HepG2 (cell line): Measurements from ENCODE around the gene HCN4. TPM values are rescaled to one million over a fixed set of nuclear protein-coding genes. Genes with fewer than 3 reads are reported as not detected.
A peak's percentile ranks its signal among the peaks of the same experiment; 100 is the strongest.

Experiments
- FOXK1 ChIP-seq: sonication (generic); formaldehyde crosslinking; IDR thresholded peaks from 2 replicates; pipeline ENCODE4 v1.4.0; 2020; ENCODE audit warnings: low read depth, missing genetic modification reagents, borderline replicate concordance
- IRF2 ChIP-seq: IDR thresholded peaks from 2 replicates; pipeline ENCODE4 v1.6.1; 2018; ENCODE audit warnings: missing genetic modification reagents, missing compliant biosample characterization
- IRX3 ChIP-seq: sonication (generic); formaldehyde crosslinking; IDR thresholded peaks from 2 replicates; pipeline ENCODE4 v1.8.1; 2023; ENCODE audit warnings: mild to moderate bottlenecking, low read depth, missing genetic modification reagents, borderline replicate concordance
- NFATC3 ChIP-seq: sonication (generic); formaldehyde crosslinking; IDR thresholded peaks from 2 replicates; pipeline ENCODE4 v1.5.1; 2020; ENCODE audit warnings: mild to moderate bottlenecking, missing genetic modification reagents
- YEATS2 ChIP-seq: sonication (generic); formaldehyde crosslinking; IDR thresholded peaks from 2 replicates; pipeline ENCODE4 v1.4.0; 2020; ENCODE audit warnings: missing genetic modification reagents, borderline replicate concordance
- YY1 ChIP-seq: IDR thresholded peaks from 2 replicates; pipeline ENCODE4 v1.6.1; 2011; ENCODE audit warnings: low read length, low read depth, moderate library complexity, mild to moderate bottlenecking; ENCODE audit not compliant: insufficient read depth, insufficient replicate concordance
- ZFP90 ChIP-seq: sonication (generic); formaldehyde crosslinking; IDR thresholded peaks from 2 replicates; pipeline ENCODE4 v1.8.0; 2022; ENCODE audit warnings: missing genetic modification reagents, mild to moderate bottlenecking, inconsistent platforms, borderline replicate concordance
- ZNF160 ChIP-seq: sonication (generic); formaldehyde crosslinking; IDR thresholded peaks from 2 replicates; pipeline ENCODE4 v1.8.0; 2022; ENCODE audit warnings: mild to moderate bottlenecking, inconsistent platforms, missing genetic modification reagents
- ZNF232 ChIP-seq: sonication (generic); formaldehyde crosslinking; IDR thresholded peaks from 2 replicates; pipeline ENCODE4 v1.4.0; 2020; ENCODE audit warnings: missing genetic modification reagents, borderline replicate concordance
- ZNF292 ChIP-seq: sonication (generic); formaldehyde crosslinking; IDR thresholded peaks from 2 replicates; pipeline ENCODE4 v1.8.1; 2022; ENCODE audit warnings: mild to moderate bottlenecking, low read depth, missing genetic modification reagents, borderline replicate concordance
- ZNF460 ChIP-seq: sonication (generic); formaldehyde crosslinking; IDR thresholded peaks from 2 replicates; pipeline ENCODE4 v1.5.1; 2020; ENCODE audit warnings: missing genetic modification reagents, mild to moderate bottlenecking, borderline replicate concordance
- ZNF777 ChIP-seq: sonication (generic); formaldehyde crosslinking; IDR thresholded peaks from 2 replicates; pipeline ENCODE4 v1.4.0; 2020; ENCODE audit warnings: missing genetic modification reagents
- ZNF782 ChIP-seq: sonication (generic); formaldehyde crosslinking; IDR thresholded peaks from 2 replicates; pipeline ENCODE4 v1.4.0; 2020; ENCODE audit warnings: missing genetic modification reagents, mild to moderate bottlenecking, borderline replicate concordance
- ZSCAN22 ChIP-seq: sonication (generic); formaldehyde crosslinking; IDR thresholded peaks from 2 replicates; pipeline ENCODE4 v1.4.0; 2020; ENCODE audit warnings: mild to moderate bottlenecking, missing genetic modification reagents
- polyA plus RNA-seq, 8 experiments: library from polyadenylated mRNA; depleted of rRNA in 3 of 8; stranded (reverse) in 7 of 8; unstranded in 1 of 8; fragments of >200 nt; fragmentation: Illumina TruSeq in 4 of 8; extraction: Trizol in 4 of 8; gene quantifications; 2 replicates each; pipeline versions ENCODE4 v1.2.1 to v1.2.3, GENCODE V29; 2011 to 2016; ENCODE audit warnings: low read depth in 4 of 8, missing spikeins in 1 of 8, mixed read lengths in 1 of 8; ENCODE audit not compliant: insufficient read depth in 1 of 8
- total RNA-seq, 5 experiments: library from RNA; depleted of rRNA; stranded (reverse); fragments of >200 nt; fragmentation: Illumina TruSeq; extraction: Trizol; gene quantifications; 2 replicates each; pipeline ENCODE4 v1.2.3, GENCODE V29; 2016; ENCODE audit warnings: low read depth in 1 of 5
- TF ChIP-seq, protein P1 (sequence below): sonication (generic); formaldehyde crosslinking; IDR thresholded peaks from 2 replicates; pipeline ENCODE4 v1.4.0; 2020; ENCODE audit warnings: missing genetic modification reagents
- TF ChIP-seq, protein P2 (sequence below): IDR thresholded peaks from 2 replicates; pipeline ENCODE4 v1.6.1; 2016; ENCODE audit warnings: missing compliant biosample characterization, missing genetic modification reagents, borderline replicate concordance
- TF ChIP-seq, protein P3 (sequence below): sonication (generic); formaldehyde crosslinking; IDR thresholded peaks from 2 replicates; pipeline ENCODE4 v1.5.0; 2020; ENCODE audit warnings: mild to moderate bottlenecking, missing genetic modification reagents, moderate library complexity
- TF ChIP-seq, protein P4 (sequence below): sonication (generic); formaldehyde crosslinking; IDR thresholded peaks from 2 replicates; pipeline ENCODE4 v1.4.0; 2020; ENCODE audit warnings: low read depth, mild to moderate bottlenecking, missing genetic modification reagents
- TF ChIP-seq, protein P5 (sequence below): sonication (generic); formaldehyde crosslinking; IDR thresholded peaks from 2 replicates; pipeline ENCODE4 v1.4.0; 2020; ENCODE audit warnings: missing genetic modification reagents, borderline replicate concordance
- TF ChIP-seq, protein P6 (sequence below): sonication (generic); formaldehyde crosslinking; IDR thresholded peaks from 2 replicates; pipeline ENCODE4 v1.8.1; 2023; ENCODE audit warnings: mild to moderate bottlenecking, missing genetic modification reagents, borderline replicate concordance
- TF ChIP-seq, protein P7 (sequence below): sonication (generic); formaldehyde crosslinking; IDR thresholded peaks from 2 replicates; pipeline ENCODE4 v1.5.0; 2020; ENCODE audit warnings: mild to moderate bottlenecking, missing genetic modification reagents

Gene HCN4
- total and polyA plus RNA-seq, 2 of the 13 experiments (the other 11 are each of a cell fraction or from before 2014, with no cell fraction given), result not detected

DNA sequence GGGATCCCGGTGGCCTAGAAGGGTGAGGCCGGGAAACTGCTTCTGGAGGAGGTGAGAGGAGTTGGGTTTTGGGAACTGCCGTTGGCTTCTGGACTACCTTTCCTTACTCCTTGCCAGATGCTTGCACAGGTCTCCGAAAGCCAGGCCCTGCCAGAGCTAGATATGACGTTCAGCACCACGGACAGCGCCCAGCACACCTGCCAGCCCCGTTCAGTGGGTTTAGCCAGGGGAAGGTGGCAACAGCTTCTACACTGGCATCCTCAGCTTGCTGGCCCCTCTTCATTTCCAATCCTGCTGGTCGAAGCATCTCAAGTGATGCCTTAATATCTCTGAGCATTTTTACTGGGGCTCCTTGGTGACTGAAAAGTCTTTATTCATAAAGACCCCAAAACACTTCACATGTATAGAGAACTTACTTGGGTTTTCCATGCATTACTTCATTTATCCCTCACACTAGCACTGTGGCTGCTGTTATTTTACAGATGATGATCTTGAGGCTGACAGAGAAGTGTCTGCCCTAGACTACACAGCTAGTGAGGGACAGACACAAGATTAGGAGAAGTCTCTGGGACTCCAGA, 21.9 kb downstream of the HCN4 start (continued):
- TF ChIP-seq, protein P1, sequence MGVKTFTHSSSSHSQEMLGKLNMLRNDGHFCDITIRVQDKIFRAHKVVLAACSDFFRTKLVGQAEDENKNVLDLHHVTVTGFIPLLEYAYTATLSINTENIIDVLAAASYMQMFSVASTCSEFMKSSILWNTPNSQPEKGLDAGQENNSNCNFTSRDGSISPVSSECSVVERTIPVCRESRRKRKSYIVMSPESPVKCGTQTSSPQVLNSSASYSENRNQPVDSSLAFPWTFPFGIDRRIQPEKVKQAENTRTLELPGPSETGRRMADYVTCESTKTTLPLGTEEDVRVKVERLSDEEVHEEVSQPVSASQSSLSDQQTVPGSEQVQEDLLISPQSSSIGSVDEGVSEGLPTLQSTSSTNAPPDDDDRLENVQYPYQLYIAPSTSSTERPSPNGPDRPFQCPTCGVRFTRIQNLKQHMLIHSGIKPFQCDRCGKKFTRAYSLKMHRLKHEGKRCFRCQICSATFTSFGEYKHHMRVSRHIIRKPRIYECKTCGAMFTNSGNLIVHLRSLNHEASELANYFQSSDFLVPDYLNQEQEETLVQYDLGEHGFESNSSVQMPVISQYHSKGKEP (CRISPR knock-in tag), result peak; percentile 96
- TF ChIP-seq ZNF777, result 0 out of 2 replicates have a peak, but pooled peaks have one; percentile 33
- TF ChIP-seq, protein P2, sequence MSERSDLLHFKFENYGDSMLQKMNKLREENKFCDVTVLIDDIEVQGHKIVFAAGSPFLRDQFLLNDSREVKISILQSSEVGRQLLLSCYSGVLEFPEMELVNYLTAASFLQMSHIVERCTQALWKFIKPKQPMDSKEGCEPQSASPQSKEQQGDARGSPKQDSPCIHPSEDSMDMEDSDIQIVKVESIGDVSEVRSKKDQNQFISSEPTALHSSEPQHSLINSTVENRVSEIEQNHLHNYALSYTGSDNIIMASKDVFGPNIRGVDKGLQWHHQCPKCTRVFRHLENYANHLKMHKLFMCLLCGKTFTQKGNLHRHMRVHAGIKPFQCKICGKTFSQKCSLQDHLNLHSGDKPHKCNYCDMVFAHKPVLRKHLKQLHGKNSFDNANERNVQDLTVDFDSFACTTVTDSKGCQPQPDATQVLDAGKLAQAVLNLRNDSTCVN (CRISPR knock-in tag), result peak; percentile 85
- TF ChIP-seq ZFP90 (CRISPR knock-in tag), result no peak
- TF ChIP-seq ZSCAN22 (CRISPR knock-in tag), result no peak
- TF ChIP-seq ZNF782 (CRISPR knock-in tag), result no peak
- TF ChIP-seq, protein P3, sequence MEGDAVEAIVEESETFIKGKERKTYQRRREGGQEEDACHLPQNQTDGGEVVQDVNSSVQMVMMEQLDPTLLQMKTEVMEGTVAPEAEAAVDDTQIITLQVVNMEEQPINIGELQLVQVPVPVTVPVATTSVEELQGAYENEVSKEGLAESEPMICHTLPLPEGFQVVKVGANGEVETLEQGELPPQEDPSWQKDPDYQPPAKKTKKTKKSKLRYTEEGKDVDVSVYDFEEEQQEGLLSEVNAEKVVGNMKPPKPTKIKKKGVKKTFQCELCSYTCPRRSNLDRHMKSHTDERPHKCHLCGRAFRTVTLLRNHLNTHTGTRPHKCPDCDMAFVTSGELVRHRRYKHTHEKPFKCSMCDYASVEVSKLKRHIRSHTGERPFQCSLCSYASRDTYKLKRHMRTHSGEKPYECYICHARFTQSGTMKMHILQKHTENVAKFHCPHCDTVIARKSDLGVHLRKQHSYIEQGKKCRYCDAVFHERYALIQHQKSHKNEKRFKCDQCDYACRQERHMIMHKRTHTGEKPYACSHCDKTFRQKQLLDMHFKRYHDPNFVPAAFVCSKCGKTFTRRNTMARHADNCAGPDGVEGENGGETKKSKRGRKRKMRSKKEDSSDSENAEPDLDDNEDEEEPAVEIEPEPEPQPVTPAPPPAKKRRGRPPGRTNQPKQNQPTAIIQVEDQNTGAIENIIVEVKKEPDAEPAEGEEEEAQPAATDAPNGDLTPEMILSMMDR (CRISPR knock-in tag), result no peak
- TF ChIP-seq YY1, result no peak
- TF ChIP-seq IRX3, result peak; percentile 69; the same call in 1 of the 2 replicates
- no peak for TF ChIP-seq ZNF460 (CRISPR knock-in tag)
- TF ChIP-seq, protein P4, sequence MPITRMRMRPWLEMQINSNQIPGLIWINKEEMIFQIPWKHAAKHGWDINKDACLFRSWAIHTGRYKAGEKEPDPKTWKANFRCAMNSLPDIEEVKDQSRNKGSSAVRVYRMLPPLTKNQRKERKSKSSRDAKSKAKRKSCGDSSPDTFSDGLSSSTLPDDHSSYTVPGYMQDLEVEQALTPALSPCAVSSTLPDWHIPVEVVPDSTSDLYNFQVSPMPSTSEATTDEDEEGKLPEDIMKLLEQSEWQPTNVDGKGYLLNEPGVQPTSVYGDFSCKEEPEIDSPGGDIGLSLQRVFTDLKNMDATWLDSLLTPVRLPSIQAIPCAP (CRISPR knock-in tag), result no peak
- TF ChIP-seq NFATC3 (CRISPR knock-in tag), result no peak
- TF ChIP-seq ZNF232 (CRISPR knock-in tag), result peak; percentile 98
- TF ChIP-seq, protein P5, sequence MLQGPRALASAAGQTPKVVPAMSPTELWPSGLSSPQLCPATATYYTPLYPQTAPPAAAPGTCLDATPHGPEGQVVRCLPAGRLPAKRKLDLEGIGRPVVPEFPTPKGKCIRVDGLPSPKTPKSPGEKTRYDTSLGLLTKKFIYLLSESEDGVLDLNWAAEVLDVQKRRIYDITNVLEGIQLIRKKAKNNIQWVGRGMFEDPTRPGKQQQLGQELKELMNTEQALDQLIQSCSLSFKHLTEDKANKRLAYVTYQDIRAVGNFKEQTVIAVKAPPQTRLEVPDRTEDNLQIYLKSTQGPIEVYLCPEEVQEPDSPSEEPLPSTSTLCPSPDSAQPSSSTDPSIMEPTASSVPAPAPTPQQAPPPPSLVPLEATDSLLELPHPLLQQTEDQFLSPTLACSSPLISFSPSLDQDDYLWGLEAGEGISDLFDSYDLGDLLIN (CRISPR knock-in tag), result no peak; the same call in 1 of the 2 replicates
- TF ChIP-seq, protein P6, sequence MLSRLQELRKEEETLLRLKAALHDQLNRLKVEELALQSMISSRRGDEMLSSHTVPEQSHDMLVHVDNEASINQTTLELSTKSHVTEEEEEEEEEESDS (CRISPR knock-in tag), result no peak
- no peak for TF ChIP-seq ZNF292 (CRISPR knock-in tag)
- TF ChIP-seq FOXK1 (CRISPR knock-in tag), result no peak
- TF ChIP-seq, protein P7, sequence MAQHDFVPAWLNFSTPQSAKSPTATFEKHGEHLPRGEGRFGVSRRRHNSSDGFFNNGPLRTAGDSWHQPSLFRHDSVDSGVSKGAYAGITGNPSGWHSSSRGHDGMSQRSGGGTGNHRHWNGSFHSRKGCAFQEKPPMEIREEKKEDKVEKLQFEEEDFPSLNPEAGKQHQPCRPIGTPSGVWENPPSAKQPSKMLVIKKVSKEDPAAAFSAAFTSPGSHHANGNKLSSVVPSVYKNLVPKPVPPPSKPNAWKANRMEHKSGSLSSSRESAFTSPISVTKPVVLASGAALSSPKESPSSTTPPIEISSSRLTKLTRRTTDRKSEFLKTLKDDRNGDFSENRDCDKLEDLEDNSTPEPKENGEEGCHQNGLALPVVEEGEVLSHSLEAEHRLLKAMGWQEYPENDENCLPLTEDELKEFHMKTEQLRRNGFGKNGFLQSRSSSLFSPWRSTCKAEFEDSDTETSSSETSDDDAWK (CRISPR knock-in tag), result no peak
- no peak for TF ChIP-seq YEATS2 (CRISPR knock-in tag)
- 0 out of 2 replicates have a peak, but pooled peaks have one; percentile 43 for TF ChIP-seq IRF2 (CRISPR knock-in tag)
- TF ChIP-seq ZNF160 (CRISPR knock-in tag), result peak; percentile 69; the same call in 1 of the 2 replicates
